Upper lobe of left lung (tissue), 6 donors: ENCODE measurements around the gene CLTA. TPM values are rescaled to one million over a fixed set of nuclear protein-coding genes. Genes with fewer than 3 reads are reported as not detected.

Source experiments
- ATAC-seq, 2 donors: fragments of 200-7000 bp; cut with Tn5 transposase; one replicate each; pipeline ENCODE4 v1.9.1; 2022; ENCODE audit warnings: mild to moderate bottlenecking in 2 of 2, moderate library complexity in 2 of 2; ENCODE audit not compliant: low FRiP score in 2 of 2
- DNase-seq, 2 donors: peaks; one replicate each; pipeline ENCODE4 v3.0.0-alpha.2; 2019 to 2020
- H3K27ac ChIP-seq, 4 donors: fragments of 200-600 bp; sonication (generic); one replicate each; pipeline ENCODE4 v1.5.1; 2016 to 2019
- H3K27me3 ChIP-seq, 4 donors: fragments of 200-600 bp; sonication (generic); one replicate each; pipeline ENCODE4 v1.5.1; 2017 to 2019
- H3K36me3 ChIP-seq, 4 donors: fragments of 200-600 bp; sonication (generic); one replicate each; pipeline ENCODE4 v1.5.1; 2016 to 2019
- H3K4me1 ChIP-seq, 4 donors: fragments of 200-600 bp; sonication (generic); one replicate each; pipeline ENCODE4 v1.5.1; 2018 to 2019
- H3K4me3 ChIP-seq, 4 donors: fragments of 200-600 bp; sonication (generic); one replicate each; pipeline ENCODE4 v1.5.1; 2017 to 2019; ENCODE audit warnings: mild to moderate bottlenecking in 2 of 4, moderate library complexity in 1 of 4
- H3K9me3 ChIP-seq, 4 donors: fragments of 200-600 bp; sonication (generic); one replicate each; pipeline ENCODE4 v1.5.1; 2018 to 2019
- CTCF ChIP-seq, 6 experiments: fragments of 450-650 bp in 4 of 6; fragments of 200-600 bp in 2 of 6; sonication (generic) in 2 of 6; IDR thresholded peaks; one replicate each; pipeline ENCODE4 v1.5.1; 2016 to 2019; ENCODE audit warnings: antibody characterized with exemption in 6 of 6
- EP300 ChIP-seq, 4 donors: sonication (generic); formaldehyde crosslinking; IDR thresholded peaks; one replicate each; pipeline ENCODE4 v1.5.1; 2017; ENCODE audit warnings: antibody characterized with exemption in 4 of 4, control low read depth in 2 of 4
- POLR2A ChIP-seq, 4 donors: fragments of 450-650 bp; IDR thresholded peaks; one replicate each; pipeline ENCODE4 v1.5.1; 2016 to 2017; ENCODE audit warnings: antibody characterized with exemption in 4 of 4, mild to moderate bottlenecking in 2 of 4
- POLR2AphosphoS5 ChIP-seq, 2 donors: sonication (generic); formaldehyde crosslinking; IDR thresholded peaks; one replicate each; pipeline ENCODE4 v1.5.1; 2017; ENCODE audit warnings: antibody characterized with exemption in 2 of 2
- WGBS, 2 donors: methylation state at CpG; one replicate each; pipeline ENCODE4 v1.1.5; 2017 to 2018; 5-methylcytosine and 5-hydroxymethylcytosine counted together
- total RNA-seq, 6 donors: library from RNA; depleted of rRNA in 4 of 6; stranded (reverse); fragments of >200 nt in 4 of 6; gene quantifications; one replicate each; pipeline versions ENCODE4 v1.1.0 to v1.2.1, GENCODE V29; 2016 to 2021
- donor health status: DM: no; HTN: no; CAD: no; lungs with moderate emphysema.
- donor health status: DM: no; HTN: yes; CAD: no; lungs with severe emphysema.

CLTA gene
- total RNA-seq, 6 donors from 2014 or later: 120 to 218 (median 192) TPM

GRCh38 chr9:36210722-36211121, 20.0 kb downstream of the CLTA start:
- no peak overlapping the region for H3K27ac ChIP-seq
- DNase-seq (no peak), ATAC-seq (no peak)
- no peak overlapping the region for H3K4me3 ChIP-seq
- no peak for TF ChIP-seq CTCF (IDR thresholded peaks at IDR 0.05)
- no peak for TF ChIP-seq POLR2AphosphoS5 (IDR thresholded peaks at IDR 0.05)
- no peak for TF ChIP-seq POLR2A (IDR thresholded peaks at IDR 0.05)
- TF ChIP-seq EP300 (IDR thresholded peaks at IDR 0.05): no peak
- H3K4me1 ChIP-seq: peaks cover 14 to 47% (median 30%) of the 10 kb centered on the region in 4 donors
- H3K36me3 ChIP-seq: peaks cover 18 to 88% (median 58%) of the 10 kb centered on the region in 4 donors
- H3K27me3 ChIP-seq: no peaks in the 10 kb centered on the region
- 83 to 88% methylated on average over 8 of the region's 8 CpGs for whole genome bisulfite sequencing, 2 donors
- H3K9me3 ChIP-seq: no peaks in the 10 kb centered on the region

- H3K36me3 ChIP-seq: peaks cover 10 to 83% (median 51%) of the 10 kb centered on the region in 4 donors
- DNase-seq: no peak
- peaks cover 14 to 47% (median 30%) of the 10 kb centered on the region in 4 donors for H3K4me1 ChIP-seq
- H3K27ac ChIP-seq: peak overlapping the region in 2 of 4 donors; percentile 8 to 37
- H3K9me3 ChIP-seq: no peaks in the 10 kb centered on the region
- TF ChIP-seq POLR2AphosphoS5 (IDR thresholded peaks at IDR 0.05): no peak
- no peak for TF ChIP-seq EP300 (IDR thresholded peaks at IDR 0.05)
- no peak for TF ChIP-seq CTCF (IDR thresholded peaks at IDR 0.05)
- TF ChIP-seq POLR2A (IDR thresholded peaks at IDR 0.05): no peak
- H3K27me3 ChIP-seq: no peaks in the 10 kb centered on the region
- H3K4me3 ChIP-seq: no peak overlapping the region
- WGBS, 2 donors: 78 to 84% methylated on average over 7 of the region's 7 CpGs
- ATAC-seq: no peak
These were observed 20.8 kb downstream of the CLTA start for GRCh38 chr9:36211510-36211909.

DNA sequence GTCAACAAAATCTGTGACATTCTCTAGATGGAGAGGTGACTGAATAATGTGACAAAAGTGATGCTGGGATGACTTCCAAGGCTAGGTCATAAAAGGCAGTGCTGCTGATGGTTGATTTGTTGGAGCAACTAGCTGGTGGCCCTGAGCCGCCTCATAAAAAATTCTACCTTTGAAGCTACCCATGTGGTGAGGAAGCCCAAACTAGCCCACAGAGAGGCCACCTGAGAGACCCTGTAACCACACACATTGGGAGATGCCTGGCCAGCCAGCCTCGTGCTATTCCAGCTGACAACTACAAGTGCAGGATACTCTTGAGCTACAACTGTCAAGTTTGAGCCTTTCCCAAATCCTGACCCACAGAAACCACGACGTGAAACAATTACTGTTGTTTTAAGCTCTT, 22.7 kb downstream of the CLTA start:
- 86 to 89% methylated on average over 4 of the region's 4 CpGs for WGBS, 2 donors
- Histone ChIP-seq H3K36me3 (peaks cover 9 to 81% (median 55%) of the 10 kb centered on the region in 4 donors), H3K9me3 (no peaks in the 10 kb centered on the region), H3K4me1 (peaks cover 6 to 29% (median 17%) of the 10 kb centered on the region in 4 donors), H3K27ac (peak overlapping the region in 1 of 4 donors; percentile 37), H3K27me3 (no peaks in the 10 kb centered on the region), H3K4me3 (no peak overlapping the region)
- TF ChIP-seq CTCF (IDR thresholded peaks at IDR 0.05): no peak
- TF ChIP-seq POLR2AphosphoS5 (IDR thresholded peaks at IDR 0.05): no peak
- no peak for TF ChIP-seq POLR2A (IDR thresholded peaks at IDR 0.05)
- no peak for TF ChIP-seq EP300 (IDR thresholded peaks at IDR 0.05)
- no peak for DNase-seq
- ATAC-seq: no peak

DNA sequence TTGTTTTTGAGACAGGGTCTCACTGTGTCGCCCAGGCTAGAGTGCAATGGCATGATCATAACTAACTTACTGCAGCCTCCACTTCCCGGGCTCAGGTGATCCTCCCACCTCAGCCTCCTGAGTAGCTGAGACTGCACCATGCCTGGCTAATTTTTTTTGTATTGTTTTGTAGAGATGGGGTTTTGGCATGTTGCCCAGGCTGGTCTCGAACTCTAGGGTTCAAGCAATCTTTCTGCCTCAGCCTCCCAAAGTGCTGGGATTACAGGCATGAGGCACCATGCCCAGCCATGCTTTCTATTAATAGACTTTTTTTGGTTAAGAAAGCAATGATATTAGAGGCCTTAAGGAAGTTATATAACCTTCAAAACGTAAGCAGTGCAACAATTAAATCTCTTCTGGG, 23.3 kb downstream of the CLTA start:
- H3K27ac ChIP-seq: peak overlapping the region in 1 of 4 donors; percentile 37
- peaks cover 6 to 24% (median 15%) of the 10 kb centered on the region in 4 donors for H3K4me1 ChIP-seq
- no peak overlapping the region for H3K4me3 ChIP-seq
- ATAC-seq: no peak
- no peak for TF ChIP-seq EP300 (IDR thresholded peaks at IDR 0.05)
- TF ChIP-seq CTCF (IDR thresholded peaks at IDR 0.05): no peak
- TF ChIP-seq POLR2AphosphoS5 (IDR thresholded peaks at IDR 0.05): no peak
- TF ChIP-seq POLR2A (IDR thresholded peaks at IDR 0.05): no peak
- H3K36me3 ChIP-seq: peaks cover 9 to 79% (median 54%) of the 10 kb centered on the region in 4 donors
- DNase-seq: no peak
- H3K9me3 ChIP-seq: no peaks in the 10 kb centered on the region
- no peaks in the 10 kb centered on the region for H3K27me3 ChIP-seq
- 72 to 73% methylated on average over 4 of the region's 4 CpGs for WGBS, 2 donors

DNA sequence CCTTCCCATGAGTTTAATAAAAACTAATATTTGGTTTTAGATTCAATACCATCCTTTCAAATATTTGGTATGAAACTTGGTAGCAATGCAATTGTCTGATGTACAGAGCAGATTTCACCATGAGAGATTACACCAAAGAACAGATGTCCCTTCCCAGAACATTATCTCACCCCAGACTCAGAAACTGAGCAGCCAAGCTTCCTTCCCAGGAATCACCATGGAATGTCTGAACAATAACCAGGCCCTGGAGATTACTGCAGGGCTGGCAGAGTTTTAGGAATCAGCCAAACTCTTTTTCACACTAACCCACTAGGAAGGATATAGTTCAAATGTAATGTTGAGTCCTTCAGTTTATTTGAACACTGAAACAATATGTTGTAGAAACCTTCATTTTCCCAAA, 23.9 kb downstream of the CLTA start:
- Histone ChIP-seq H3K4me3 (no peak overlapping the region), H3K36me3 (peaks cover 9 to 80% (median 56%) of the 10 kb centered on the region in 4 donors), H3K27me3 (no peaks in the 10 kb centered on the region), H3K9me3 (no peaks in the 10 kb centered on the region), H3K27ac (peak overlapping the region in 1 of 4 donors; percentile 37), H3K4me1 (peaks cover 6 to 24% (median 15%) of the 10 kb centered on the region in 4 donors)
- ATAC-seq (peak in 1 of 2 donors; percentile 74), DNase-seq (no peak)
- TF ChIP-seq EP300 (IDR thresholded peaks at IDR 0.05) (no peak), CTCF (IDR thresholded peaks at IDR 0.05) (no peak)
